Measurements from ENCODE around the gene MYH10.

The MYH10 gene

DNA sequence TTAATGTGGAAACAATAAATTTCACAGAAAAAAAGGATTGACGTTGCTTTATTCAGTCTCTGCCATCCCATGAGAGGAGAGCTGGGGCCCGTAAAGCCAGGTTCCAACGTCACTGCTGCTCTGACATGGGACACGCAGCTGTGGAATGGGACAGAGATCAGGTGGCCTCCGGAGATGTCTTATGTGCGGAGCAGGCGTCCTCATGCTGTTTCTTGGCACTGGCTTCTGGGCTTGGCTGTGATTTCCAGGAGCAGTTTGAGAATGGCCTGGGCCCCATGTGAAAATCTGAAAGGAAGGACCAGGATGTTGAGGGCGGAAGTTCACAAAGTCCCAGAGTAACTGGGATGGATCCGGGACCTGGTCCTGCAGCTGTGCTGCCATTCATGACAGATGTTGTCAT lies 162.4 kb downstream of the MYH10 start:
- no peak for DNase-seq (ENCODE audit: low read depth, low spot score)
- H3K4me3 ChIP-seq (ENCODE audit: low read depth, low read length), result no peak overlapping the region
- TF ChIP-seq, protein P1, sequence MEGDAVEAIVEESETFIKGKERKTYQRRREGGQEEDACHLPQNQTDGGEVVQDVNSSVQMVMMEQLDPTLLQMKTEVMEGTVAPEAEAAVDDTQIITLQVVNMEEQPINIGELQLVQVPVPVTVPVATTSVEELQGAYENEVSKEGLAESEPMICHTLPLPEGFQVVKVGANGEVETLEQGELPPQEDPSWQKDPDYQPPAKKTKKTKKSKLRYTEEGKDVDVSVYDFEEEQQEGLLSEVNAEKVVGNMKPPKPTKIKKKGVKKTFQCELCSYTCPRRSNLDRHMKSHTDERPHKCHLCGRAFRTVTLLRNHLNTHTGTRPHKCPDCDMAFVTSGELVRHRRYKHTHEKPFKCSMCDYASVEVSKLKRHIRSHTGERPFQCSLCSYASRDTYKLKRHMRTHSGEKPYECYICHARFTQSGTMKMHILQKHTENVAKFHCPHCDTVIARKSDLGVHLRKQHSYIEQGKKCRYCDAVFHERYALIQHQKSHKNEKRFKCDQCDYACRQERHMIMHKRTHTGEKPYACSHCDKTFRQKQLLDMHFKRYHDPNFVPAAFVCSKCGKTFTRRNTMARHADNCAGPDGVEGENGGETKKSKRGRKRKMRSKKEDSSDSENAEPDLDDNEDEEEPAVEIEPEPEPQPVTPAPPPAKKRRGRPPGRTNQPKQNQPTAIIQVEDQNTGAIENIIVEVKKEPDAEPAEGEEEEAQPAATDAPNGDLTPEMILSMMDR (IDR thresholded peaks at IDR 0.05; ENCODE audit: low read depth, low read length), result no peak
- in situ Hi-C loops (cut with HindIII; ENCODE audit: low sequenced_read_pairs), result no loop called here

DNA sequence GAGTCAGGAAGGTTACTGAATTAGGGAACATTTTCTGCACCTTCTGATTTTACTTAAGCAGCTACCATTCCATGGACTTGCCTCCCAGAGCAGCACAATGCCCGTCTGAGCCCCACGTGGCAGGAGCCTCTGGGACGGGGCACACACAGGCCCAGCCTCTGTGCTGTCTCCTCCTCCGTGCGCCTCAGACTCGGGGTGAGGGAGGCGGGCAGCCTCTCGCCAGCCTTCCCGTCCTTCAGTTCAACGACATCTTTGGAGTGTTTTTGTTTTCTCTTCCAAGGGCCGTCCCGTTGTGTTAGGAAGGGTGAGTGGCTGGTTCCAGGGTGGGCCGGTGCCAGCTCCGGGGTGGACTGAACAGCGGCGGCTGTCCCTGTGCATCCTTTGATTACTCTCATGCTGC lies 163.0 kb downstream of the MYH10 start:
- H3K4me3 ChIP-seq (ENCODE audit: low read depth, low read length), result no peak overlapping the region
- no peak for DNase-seq (ENCODE audit: low read depth, low spot score)
- in situ Hi-C loops (cut with HindIII; ENCODE audit: low sequenced_read_pairs), result no loop called here
- TF ChIP-seq, protein P1 (IDR thresholded peaks at IDR 0.05; ENCODE audit: low read depth, low read length), result no peak

DNA sequence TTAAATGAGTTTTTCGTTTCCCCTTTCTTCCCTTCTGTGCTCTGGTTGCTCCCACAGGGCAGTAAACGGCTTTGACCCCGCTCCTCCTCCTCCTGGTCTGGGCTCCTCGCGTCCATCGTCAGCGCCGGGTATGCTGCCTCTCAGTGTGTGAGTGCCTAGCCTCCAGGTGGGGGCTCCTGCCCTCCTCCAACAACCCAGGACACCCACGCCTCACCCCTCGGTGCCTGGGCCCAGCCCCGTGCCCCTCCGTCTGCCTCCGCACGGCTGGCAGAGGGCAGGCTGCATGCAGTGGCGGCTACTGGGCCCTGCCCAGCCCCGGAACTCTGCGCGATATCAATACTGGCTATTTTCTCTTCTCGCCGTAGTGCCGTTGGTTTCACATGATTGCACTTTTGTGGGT lies 163.7 kb downstream of the MYH10 start:
- DNase-seq (ENCODE audit: low read depth, low spot score), result no peak
- TF ChIP-seq, protein P1 (IDR thresholded peaks at IDR 0.05; ENCODE audit: low read depth, low read length), result no peak
- in situ Hi-C loops (cut with HindIII; ENCODE audit: low sequenced_read_pairs), result no loop called here
- H3K4me3 ChIP-seq (ENCODE audit: low read depth, low read length), result no peak overlapping the region

GRCh38 chr17:8466456-8466855 lies 164.1 kb downstream of the MYH10 start:
- no peak overlapping the region for H3K4me3 ChIP-seq (ENCODE audit: low read depth, low read length)
- in situ Hi-C loops (cut with HindIII; ENCODE audit: low sequenced_read_pairs), result no loop called here
- TF ChIP-seq, protein P1 (IDR thresholded peaks at IDR 0.05; ENCODE audit: low read depth, low read length), result no peak
- DNase-seq (ENCODE audit: low read depth, low spot score), result peak; percentile 46

DNA sequence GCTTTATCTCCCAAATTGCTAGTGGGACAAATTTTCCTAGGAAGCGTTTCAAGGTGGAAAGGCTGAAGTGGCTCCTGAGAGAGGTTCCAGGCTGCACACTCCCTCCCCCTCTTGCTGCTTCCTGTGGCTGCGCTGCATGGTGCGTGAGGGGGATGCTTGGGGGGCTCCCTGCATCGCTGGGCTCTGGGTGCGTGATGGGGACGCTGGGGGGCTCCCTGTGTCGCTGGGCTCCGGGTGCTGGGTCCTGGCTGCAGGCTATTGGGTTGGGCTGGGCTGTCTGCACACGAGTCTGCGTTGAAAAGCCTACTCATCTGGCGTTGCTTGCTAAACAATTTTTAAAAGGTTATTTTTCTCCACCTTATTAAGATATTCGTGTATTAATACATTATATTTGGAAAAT lies 164.8 kb downstream of the MYH10 start:
- in situ Hi-C loops (cut with HindIII; ENCODE audit: low sequenced_read_pairs), result no loop called here
- TF ChIP-seq, protein P1 (IDR thresholded peaks at IDR 0.05; ENCODE audit: low read depth, low read length), result no peak
- H3K4me3 ChIP-seq (ENCODE audit: low read depth, low read length), result no peak overlapping the region
- DNase-seq (ENCODE audit: low read depth, low spot score), result no peak

DNA sequence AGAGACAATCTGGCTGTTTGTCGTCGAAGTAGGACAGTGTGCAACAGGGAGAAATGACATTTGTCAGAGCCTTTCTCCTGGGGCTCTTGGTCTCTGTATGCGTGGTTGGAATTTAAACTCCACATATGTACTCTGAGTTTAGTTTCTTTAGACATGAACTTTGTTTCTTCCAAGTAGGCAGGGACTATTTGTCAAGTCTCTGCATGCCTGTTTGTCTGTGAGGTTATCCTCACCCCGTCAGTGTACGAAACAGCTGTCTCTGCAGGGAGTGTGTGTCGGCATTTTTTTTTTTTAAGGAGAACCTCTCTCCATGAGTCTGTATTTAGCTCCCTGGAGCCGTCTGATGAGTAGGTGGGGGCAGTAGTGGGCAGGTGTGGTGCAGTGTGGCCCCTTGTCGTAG lies 165.2 kb downstream of the MYH10 start:
- TF ChIP-seq, protein P1 (IDR thresholded peaks at IDR 0.05; ENCODE audit: low read depth, low read length), result no peak
- H3K4me3 ChIP-seq (ENCODE audit: low read depth, low read length), result no peak overlapping the region
- in situ Hi-C loops (cut with HindIII; ENCODE audit: low sequenced_read_pairs), result no loop called here
- no peak for DNase-seq (ENCODE audit: low read depth, low spot score)

GRCh38 chr17:8464941-8465340 lies 165.6 kb downstream of the MYH10 start:
- DNase-seq (ENCODE audit: low read depth, low spot score), result no peak
- TF ChIP-seq, protein P1 (IDR thresholded peaks at IDR 0.05; ENCODE audit: low read depth, low read length), result no peak
- in situ Hi-C loops (cut with HindIII; ENCODE audit: low sequenced_read_pairs), result no loop called here
- no peak overlapping the region for H3K4me3 ChIP-seq (ENCODE audit: low read depth, low read length)

Measured in astrocyte of the spinal cord (primary cell).